Testis (tissue), 3 donors: ENCODE measurements around the gene PAPPA. TPM values are rescaled to one million over a fixed set of nuclear protein-coding genes. Genes with fewer than 3 reads are reported as not detected.

Experiments
- DNase-seq: peaks from one replicate; pipeline ENCODE4 v3.0.0-alpha.2; 2019
- H3K27ac ChIP-seq, 2 donors: fragments of 200-600 bp; sonication (generic); one replicate each; pipeline ENCODE4 v1.5.1; 2019
- H3K27me3 ChIP-seq: fragments of 200-600 bp; sonication (generic); one replicate; pipeline ENCODE4 v1.5.1; 2019
- H3K36me3 ChIP-seq: fragments of 200-600 bp; sonication (generic); one replicate; pipeline ENCODE4 v1.5.1; 2017; ENCODE audit warnings: low read depth; ENCODE audit errors: missing control alignments
- H3K4me1 ChIP-seq: fragments of 200-600 bp; sonication (generic); one replicate; pipeline ENCODE4 v1.5.1; 2019
- H3K4me3 ChIP-seq, 2 donors: fragments of 200-600 bp; sonication (generic); one replicate each; pipeline ENCODE4 v1.5.1; 2017 to 2019
- H3K9me3 ChIP-seq: fragments of 200-600 bp; sonication (generic); one replicate; pipeline ENCODE4 v1.5.1; 2017
- POLR2A ChIP-seq: fragments of 450-650 bp; IDR thresholded peaks from one replicate; pipeline ENCODE4 v1.6.1; 2017; ENCODE audit warnings: antibody characterized with exemption, mild to moderate bottlenecking, moderate library complexity
- WGBS, 2 donors: methylation state at CpG; one replicate each; pipeline ENCODE4 v1.1.5; 2018; 5-methylcytosine and 5-hydroxymethylcytosine counted together
- intact Hi-C: fragments of 100-400 bp; cut with DNase I; formaldehyde crosslinking; loops from one replicate; pipeline ENCODE4 v1.15.1; 2023; ENCODE audit warnings: low total_unique reads
- polyA plus RNA-seq: library from polyadenylated mRNA; stranded (reverse); fragments of 350-450 nt; fragmentation: Illumina TruSeq; extraction: RNeasy Lipid Tissue Mini Kit (QIAGEN cat#74804); gene quantifications from one replicate; pipeline ENCODE4 v1.2.3, GENCODE V29; 2014; ENCODE audit warnings: low read depth, low replicate concordance; ENCODE audit not compliant: insufficient read depth
- total RNA-seq, 2 donors: library from RNA; depleted of rRNA; stranded (reverse); fragments of >200 nt; gene quantifications; one replicate each; pipeline ENCODE4 v1.2.3, GENCODE V29; 2016
- TF ChIP-seq, protein P1 (sequence below), 3 experiments: fragments of 450-650 bp in 2 of 3; fragments of 200-600 bp in 1 of 3; sonication (generic) in 1 of 3; IDR thresholded peaks; one replicate each; pipeline ENCODE4 v1.5.1; 2016 to 2019; ENCODE audit warnings: antibody characterized with exemption in 3 of 3, mild to moderate bottlenecking in 2 of 3, moderate library complexity in 1 of 3

PAPPA gene
- total and polyA plus RNA-seq, 3 donors from 2014 or later: 1.9 to 5.1 (median 4.1) TPM

DNA sequence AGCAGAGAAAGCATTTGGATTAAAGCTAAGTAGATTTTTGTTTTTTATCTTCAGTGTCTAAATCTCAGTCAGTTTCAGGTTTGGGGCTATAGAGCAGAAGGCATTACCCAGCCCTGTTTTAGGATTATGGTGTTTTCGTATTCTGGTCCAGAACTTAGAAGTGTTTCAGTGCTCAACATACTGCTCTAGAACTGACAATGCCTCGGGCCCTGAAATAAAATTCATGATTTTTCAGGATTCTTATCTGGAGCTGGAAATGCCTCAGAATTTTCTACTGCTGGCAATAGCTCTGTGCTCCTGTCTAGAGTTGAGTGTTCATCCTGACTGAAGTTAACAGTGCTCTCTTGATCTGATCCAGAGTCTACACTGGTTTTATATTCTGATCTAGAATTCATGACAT, 163.9 kb downstream of the PAPPA start:
- no peak for DNase-seq
- H3K4me3 ChIP-seq: no peak overlapping the region
- H3K36me3 ChIP-seq: no peaks in the 10 kb centered on the region
- WGBS, 2 donors: 66 to 74% methylated on average over 2 of the region's 2 CpGs
- no peak overlapping the region for H3K27ac ChIP-seq
- TF ChIP-seq, protein P1, sequence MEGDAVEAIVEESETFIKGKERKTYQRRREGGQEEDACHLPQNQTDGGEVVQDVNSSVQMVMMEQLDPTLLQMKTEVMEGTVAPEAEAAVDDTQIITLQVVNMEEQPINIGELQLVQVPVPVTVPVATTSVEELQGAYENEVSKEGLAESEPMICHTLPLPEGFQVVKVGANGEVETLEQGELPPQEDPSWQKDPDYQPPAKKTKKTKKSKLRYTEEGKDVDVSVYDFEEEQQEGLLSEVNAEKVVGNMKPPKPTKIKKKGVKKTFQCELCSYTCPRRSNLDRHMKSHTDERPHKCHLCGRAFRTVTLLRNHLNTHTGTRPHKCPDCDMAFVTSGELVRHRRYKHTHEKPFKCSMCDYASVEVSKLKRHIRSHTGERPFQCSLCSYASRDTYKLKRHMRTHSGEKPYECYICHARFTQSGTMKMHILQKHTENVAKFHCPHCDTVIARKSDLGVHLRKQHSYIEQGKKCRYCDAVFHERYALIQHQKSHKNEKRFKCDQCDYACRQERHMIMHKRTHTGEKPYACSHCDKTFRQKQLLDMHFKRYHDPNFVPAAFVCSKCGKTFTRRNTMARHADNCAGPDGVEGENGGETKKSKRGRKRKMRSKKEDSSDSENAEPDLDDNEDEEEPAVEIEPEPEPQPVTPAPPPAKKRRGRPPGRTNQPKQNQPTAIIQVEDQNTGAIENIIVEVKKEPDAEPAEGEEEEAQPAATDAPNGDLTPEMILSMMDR (IDR thresholded peaks at IDR 0.05): no peak
- TF ChIP-seq POLR2A: no peak
- intact Hi-C loops: no loop called here
- H3K4me1 ChIP-seq: peaks cover 18% of the 10 kb centered on the region
- H3K27me3 ChIP-seq: no peaks in the 10 kb centered on the region
- no peaks in the 10 kb centered on the region for H3K9me3 ChIP-seq

DNA sequence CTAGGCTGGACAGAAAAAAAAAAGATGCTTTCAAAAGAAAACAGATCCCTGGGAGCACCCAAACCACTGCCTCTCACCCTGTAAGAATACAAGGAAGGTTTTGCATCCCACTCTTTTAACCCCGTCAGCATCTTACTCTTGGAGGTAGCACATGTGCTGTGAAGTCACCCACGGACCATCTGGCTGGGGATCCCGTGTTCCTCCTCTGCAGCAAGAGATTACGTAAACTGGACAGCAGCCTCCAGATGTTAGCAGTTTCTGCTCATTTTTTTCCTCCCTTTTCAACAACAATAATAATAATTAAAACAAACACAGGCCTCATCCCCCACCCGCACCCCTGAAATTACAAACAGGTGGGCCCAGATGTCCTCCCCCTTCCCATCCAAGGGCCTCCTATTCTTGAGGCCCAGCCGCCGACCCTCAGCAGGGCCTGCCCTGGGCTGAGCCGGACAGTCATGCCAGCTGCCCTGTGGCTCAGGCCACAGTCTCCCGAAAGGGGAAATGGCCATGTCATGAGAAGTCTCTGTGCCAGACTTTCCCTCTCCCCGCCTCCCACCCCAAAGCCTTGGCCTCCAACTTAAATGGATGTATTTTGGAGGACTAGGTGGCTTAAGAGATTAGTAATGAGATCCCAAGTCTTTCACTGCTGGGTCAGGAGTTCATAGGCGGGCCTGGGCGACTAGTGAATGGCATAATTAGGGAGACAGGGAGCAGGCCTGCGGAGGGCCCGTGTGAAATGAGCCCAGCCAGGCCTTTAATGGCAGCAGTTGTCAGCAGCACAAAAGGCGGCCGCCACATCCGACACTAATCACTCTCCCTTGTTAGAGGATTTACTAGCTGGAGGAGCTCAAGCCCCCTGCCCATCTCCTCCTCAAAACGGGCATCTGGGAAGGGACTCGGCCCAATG, 165.1 kb downstream of the PAPPA start:
- peak overlapping the region; percentile 47 to 65 for H3K27ac ChIP-seq

DNA sequence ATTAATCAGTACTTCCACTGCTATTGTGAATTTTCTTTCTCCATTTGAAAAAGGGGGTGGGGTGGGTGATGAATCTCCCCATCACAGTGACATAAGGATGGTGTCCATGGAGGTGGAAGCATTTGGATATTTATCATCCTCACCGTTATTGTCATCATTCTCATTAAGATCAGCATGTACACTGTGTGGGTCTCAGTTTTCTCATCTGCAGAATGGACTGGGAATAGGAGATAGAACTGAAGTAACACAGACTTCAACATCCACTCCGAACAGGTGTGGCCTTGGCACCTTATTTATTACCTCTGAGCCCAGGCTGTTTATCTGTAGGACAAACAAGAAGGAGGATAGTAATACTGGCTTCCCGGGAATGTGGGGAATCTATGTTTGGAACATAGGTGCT, 165.9 kb downstream of the PAPPA start:
- WGBS, 2 donors: 73 to 87% methylated on average over 3 of the region's 3 CpGs
- H3K4me3 ChIP-seq: no peak overlapping the region
- intact Hi-C loops: no loop called here
- peaks cover 28% of the 10 kb centered on the region for H3K4me1 ChIP-seq
- peak overlapping the region in 1 of 2 donors; percentile 47 for H3K27ac ChIP-seq
- H3K36me3 ChIP-seq: no peaks in the 10 kb centered on the region
- TF ChIP-seq, protein P1 (IDR thresholded peaks at IDR 0.05): no peak
- TF ChIP-seq POLR2A: no peak
- no peak for DNase-seq
- H3K27me3 ChIP-seq: no peaks in the 10 kb centered on the region
- no peaks in the 10 kb centered on the region for H3K9me3 ChIP-seq

More for the DNA sequence above, 165.1 kb downstream of the PAPPA start:
- intact Hi-C loops: no loop called here
- DNase-seq: peak; percentile 75
- WGBS, 2 donors: 65 to 68% methylated on average over 17 to 19 of the region's 19 CpGs
- H3K9me3 ChIP-seq: no peaks in the 10 kb centered on the region
- no peaks in the 10 kb centered on the region for H3K36me3 ChIP-seq
- TF ChIP-seq, protein P1 (IDR thresholded peaks at IDR 0.05): no peak
- no peak for TF ChIP-seq POLR2A
- no peak overlapping the region for H3K4me3 ChIP-seq
- H3K4me1 ChIP-seq: peaks cover 25% of the 10 kb centered on the region
- H3K27me3 ChIP-seq: no peaks in the 10 kb centered on the region

DNA sequence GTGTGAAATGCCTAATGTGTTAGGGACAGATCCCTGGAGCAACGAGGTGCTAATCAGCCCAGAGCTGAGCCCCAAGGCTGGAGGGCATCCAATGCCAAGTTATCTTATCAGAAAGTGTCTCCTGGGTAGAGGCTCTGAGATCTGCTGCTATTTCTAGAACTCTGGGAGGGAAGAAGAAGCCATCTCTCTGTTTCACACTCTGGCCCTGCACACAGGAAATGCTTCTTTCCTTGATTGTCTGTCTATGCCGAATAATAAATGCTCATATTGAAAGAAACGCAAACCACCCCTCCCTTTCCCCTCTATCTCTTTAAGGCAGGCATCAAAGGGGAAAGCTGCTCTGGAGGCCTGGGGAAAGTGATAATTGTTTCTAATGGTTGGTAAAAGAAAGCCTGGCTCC, 166.7 kb downstream of the PAPPA start:
- Histone ChIP-seq H3K27ac (peak overlapping the region; percentile 20 to 60), H3K36me3 (no peaks in the 10 kb centered on the region), H3K4me3 (no peak overlapping the region), H3K27me3 (no peaks in the 10 kb centered on the region), H3K4me1 (peaks cover 28% of the 10 kb centered on the region), H3K9me3 (no peaks in the 10 kb centered on the region)
- peak; percentile 69 for DNase-seq
- 40 to 45% methylated on average over 3 of the region's 3 CpGs for WGBS, 2 donors
- TF ChIP-seq, protein P1 (IDR thresholded peaks at IDR 0.05): no peak
- TF ChIP-seq POLR2A: no peak
- intact Hi-C loops: no loop called here

DNA sequence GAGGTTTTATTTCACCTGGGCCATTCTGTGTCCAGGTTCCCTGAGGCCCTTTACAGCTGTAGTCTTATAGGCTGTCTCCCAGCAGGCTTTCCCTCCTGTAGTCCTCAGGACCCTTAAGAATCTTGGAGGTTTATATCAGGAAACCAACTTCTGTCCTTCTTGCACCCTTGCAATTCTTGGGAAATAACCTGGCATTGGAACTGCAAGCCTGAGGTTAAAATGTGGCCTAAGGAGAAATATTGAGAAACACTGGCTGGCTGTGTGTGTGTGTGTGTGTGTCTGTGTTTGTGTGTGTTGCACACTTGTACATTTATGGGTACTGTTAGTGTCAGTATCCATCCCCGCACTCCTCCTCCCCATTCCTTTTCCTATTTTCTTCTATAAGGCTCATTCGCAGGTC, 168.9 kb downstream of the PAPPA start:
- H3K9me3 ChIP-seq: no peaks in the 10 kb centered on the region
- no peaks in the 10 kb centered on the region for H3K36me3 ChIP-seq
- WGBS, 2 donors: 88 to 95% methylated on average over 2 of the region's 2 CpGs
- H3K4me1 ChIP-seq: peaks cover 35% of the 10 kb centered on the region
- H3K27me3 ChIP-seq: no peaks in the 10 kb centered on the region
- H3K27ac ChIP-seq: no peak overlapping the region
- no peak for DNase-seq
- intact Hi-C loops: no loop called here
- TF ChIP-seq, protein P1 (IDR thresholded peaks at IDR 0.05): no peak
- no peak for TF ChIP-seq POLR2A
- no peak overlapping the region for H3K4me3 ChIP-seq
